GM12875 (cell line): Measurements from ENCODE around the gene TAF1D.

Source experiments
- H3K4me3 ChIP-seq: one replicate; pipeline ENCODE4 v1.5.1; 2011; ENCODE audit warnings: low read depth, low read length, control low read depth
- TF ChIP-seq, protein P1 (sequence below): IDR thresholded peaks from 2 replicates; pipeline ENCODE4 v1.5.1; 2011; ENCODE audit warnings: low read depth, mild to moderate bottlenecking, control low read depth, inconsistent platforms, low read length, moderate library complexity, borderline replicate concordance; ENCODE audit not compliant: insufficient read depth

The TAF1D gene

DNA sequence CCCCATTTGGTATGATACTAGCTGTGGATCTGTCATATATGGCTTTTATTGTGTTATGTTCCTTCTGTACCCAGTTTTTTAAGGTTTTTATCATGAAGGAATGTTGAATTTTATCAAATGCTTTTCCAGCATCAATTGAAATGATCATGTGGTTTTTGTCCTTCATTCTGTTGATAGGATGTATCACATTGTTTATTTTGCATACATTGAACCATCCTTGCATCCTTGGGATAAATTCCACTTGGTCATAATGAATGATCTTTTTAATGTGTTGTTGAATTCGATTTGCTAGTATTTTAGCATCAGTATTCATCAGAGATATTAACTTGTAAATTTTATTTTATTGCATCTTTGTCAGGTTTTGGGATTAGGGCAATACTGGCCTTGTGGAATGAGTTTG is 31.1 kb downstream of the TAF1D start:
- TF ChIP-seq, protein P1, sequence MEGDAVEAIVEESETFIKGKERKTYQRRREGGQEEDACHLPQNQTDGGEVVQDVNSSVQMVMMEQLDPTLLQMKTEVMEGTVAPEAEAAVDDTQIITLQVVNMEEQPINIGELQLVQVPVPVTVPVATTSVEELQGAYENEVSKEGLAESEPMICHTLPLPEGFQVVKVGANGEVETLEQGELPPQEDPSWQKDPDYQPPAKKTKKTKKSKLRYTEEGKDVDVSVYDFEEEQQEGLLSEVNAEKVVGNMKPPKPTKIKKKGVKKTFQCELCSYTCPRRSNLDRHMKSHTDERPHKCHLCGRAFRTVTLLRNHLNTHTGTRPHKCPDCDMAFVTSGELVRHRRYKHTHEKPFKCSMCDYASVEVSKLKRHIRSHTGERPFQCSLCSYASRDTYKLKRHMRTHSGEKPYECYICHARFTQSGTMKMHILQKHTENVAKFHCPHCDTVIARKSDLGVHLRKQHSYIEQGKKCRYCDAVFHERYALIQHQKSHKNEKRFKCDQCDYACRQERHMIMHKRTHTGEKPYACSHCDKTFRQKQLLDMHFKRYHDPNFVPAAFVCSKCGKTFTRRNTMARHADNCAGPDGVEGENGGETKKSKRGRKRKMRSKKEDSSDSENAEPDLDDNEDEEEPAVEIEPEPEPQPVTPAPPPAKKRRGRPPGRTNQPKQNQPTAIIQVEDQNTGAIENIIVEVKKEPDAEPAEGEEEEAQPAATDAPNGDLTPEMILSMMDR: no peak
- H3K4me3 ChIP-seq: no peak overlapping the region

- H3K4me3 ChIP-seq: no peak overlapping the region
- TF ChIP-seq, protein P1: 0 out of 2 replicates have a peak, but pooled peaks have one; percentile 6
Observed at GRCh38 chr11:93704237-93704636, 37.1 kb downstream of the TAF1D start.

DNA sequence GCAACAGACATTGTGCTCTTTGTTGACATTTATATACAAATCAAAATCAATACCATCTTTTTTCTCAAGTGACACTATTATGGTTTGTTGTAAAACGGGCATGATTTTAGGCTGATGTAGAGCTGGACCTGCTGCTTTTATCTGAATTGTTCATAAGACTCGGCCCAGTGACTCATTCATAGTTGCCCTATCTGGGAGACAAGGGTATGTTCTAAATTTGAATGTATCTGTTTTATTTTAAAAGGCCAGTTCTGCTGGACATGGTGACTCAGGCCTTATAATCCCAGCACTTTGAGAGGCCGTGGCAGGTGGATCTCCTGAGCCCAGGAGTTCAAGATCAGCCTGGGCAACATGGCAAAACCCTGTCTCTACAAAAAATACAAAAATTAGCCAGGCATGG is 40.5 kb downstream of the TAF1D start:
- TF ChIP-seq, protein P1: no peak
- no peak overlapping the region for H3K4me3 ChIP-seq

- TF ChIP-seq, protein P1: no peak
- no peak overlapping the region for H3K4me3 ChIP-seq
Observed at GRCh38 chr11:93697611-93698010, 43.7 kb downstream of the TAF1D start.

GRCh38 chr11:93694557-93694956 is 46.7 kb downstream of the TAF1D start:
- TF ChIP-seq, protein P1: no peak
- H3K4me3 ChIP-seq: no peak overlapping the region

DNA sequence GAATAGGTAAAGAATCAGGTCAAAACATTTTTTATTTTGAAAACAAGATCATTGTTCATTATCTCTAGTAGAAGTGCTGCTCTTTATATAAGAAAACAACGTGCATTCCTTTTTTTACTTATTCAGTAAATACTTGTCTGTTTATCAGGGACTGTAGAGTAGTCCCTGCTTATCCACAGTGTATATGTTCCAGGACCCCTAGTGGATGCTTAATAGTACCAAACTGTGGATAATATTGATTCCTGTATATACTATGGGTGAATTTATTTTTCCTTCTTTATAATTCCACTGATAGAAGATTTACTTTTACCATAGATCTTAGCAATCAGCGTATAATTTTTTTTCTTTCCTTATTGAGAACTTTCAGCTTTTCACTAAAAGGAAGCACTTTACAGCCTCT is 47.2 kb downstream of the TAF1D start:
- no peak overlapping the region for H3K4me3 ChIP-seq
- TF ChIP-seq, protein P1: no peak

GRCh38 chr11:93689240-93689639 is 52.1 kb downstream of the TAF1D start:
- TF ChIP-seq, protein P1: no peak
- H3K4me3 ChIP-seq: no peak overlapping the region
